ENCODE data around the gene PPP2R2D.
"Not testable (repeated sequence)": the region's sequence is repeated elsewhere in the genome, so short reads cannot be mapped to it uniquely, and the experiment has no call there.

PPP2R2D gene

GRCh38 chr10:131983780-131984179, 83.0 kb downstream of the PPP2R2D start:
- ChIA-PET POLR2A (no interaction called here), CTCF (interaction anchor here (0.7 to 0.9 kb wide), 2 partner anchors 84 to 161 kb away, joined by 3 read pairs; no protein-coding TSS in a partner anchor)
- no peak for DNase-seq (ENCODE audit: extremely low spot score)
- TF ChIP-seq LEF1 (IDR thresholded peaks at IDR 0.05; ENCODE audit: borderline replicate concordance): no peak
- no peak for TF ChIP-seq NFRKB (IDR thresholded peaks at IDR 0.05)
- no peak for TF ChIP-seq FOXA1 (IDR thresholded peaks at IDR 0.05)
- TF ChIP-seq SP1 (IDR thresholded peaks at IDR 0.05): no peak
- no peak for TF ChIP-seq CTBP1 (IDR thresholded peaks at IDR 0.05; ENCODE audit: borderline replicate concordance)
- no peak for TF ChIP-seq FOXM1 (IDR thresholded peaks at IDR 0.05; ENCODE audit: borderline replicate concordance)
- no peak for TF ChIP-seq SUZ12 (IDR thresholded peaks at IDR 0.05)
- no peak for TF ChIP-seq ARNT (IDR thresholded peaks at IDR 0.05)
- TF ChIP-seq TARDBP (IDR thresholded peaks at IDR 0.05): no peak

DNA sequence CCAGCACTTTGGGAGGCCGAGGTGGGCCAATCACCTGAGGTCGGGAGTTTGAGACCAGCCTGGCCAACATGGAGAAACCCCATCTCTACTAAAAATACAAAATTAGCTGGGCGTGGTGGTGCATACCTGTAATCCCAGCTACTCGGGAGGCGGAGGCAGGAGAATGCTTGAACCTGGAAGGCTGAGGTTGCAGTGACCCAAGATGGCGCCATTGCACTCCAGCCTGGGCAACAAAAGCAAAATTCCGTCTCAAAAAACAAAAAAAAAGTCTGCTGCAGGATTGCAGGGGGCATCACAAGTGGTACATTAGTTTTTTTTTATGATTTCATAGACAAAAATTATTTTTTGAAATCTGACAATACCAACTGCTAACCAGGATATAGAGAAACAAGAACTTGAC, 86.0 kb downstream of the PPP2R2D start:
- CTCF ChIA-PET, POLR2A ChIA-PET: not testable (repeated sequence)

GRCh38 chr10:131987301-131987700, 86.5 kb downstream of the PPP2R2D start:
- DNase-seq (ENCODE audit: extremely low spot score); CTCF ChIA-PET; POLR2A ChIA-PET: not testable (repeated sequence)

More for the DNA sequence above, 86.0 kb downstream of the PPP2R2D start:
- DNase-seq (ENCODE audit: extremely low spot score): not testable (repeated sequence)

DNA sequence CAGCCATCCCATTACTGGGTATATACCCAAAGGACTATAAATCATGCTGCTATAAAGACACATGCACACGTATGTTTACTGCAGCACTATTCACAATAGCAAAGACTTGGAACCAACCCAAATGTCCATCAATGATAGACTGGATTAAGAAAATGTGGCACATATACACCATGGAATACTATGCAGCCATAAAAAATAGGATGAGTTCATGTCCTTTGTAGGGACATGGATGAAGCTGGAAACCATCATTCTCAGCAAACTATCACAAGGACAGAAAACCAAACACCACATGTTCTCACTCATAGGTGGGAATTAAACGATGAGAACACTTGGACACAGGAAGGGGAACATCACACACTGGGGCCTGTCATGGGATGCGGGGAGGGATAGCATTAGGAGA, 87.0 kb downstream of the PPP2R2D start:
- CTCF ChIA-PET; POLR2A ChIA-PET; DNase-seq (ENCODE audit: extremely low spot score): not testable (repeated sequence)
- TF ChIP-seq L3MBTL2 (conservative IDR thresholded peaks at IDR 0.05): peak; percentile 21

- TF ChIP-seq HDGF (IDR thresholded peaks at IDR 0.05; ENCODE audit: borderline replicate concordance) (no peak), CTBP1 (IDR thresholded peaks at IDR 0.05; ENCODE audit: borderline replicate concordance) (no peak), ARNT (IDR thresholded peaks at IDR 0.05) (no peak), BHLHE40 (IDR thresholded peaks at IDR 0.05; ENCODE audit: borderline replicate concordance) (no peak), LEF1 (IDR thresholded peaks at IDR 0.05; ENCODE audit: borderline replicate concordance) (no peak), SUZ12 (IDR thresholded peaks at IDR 0.05) (no peak), FOXK2 (IDR thresholded peaks at IDR 0.05) (no peak), TARDBP (IDR thresholded peaks at IDR 0.05) (no peak)
- no peak for DNase-seq (ENCODE audit: extremely low spot score)
- ChIA-PET POLR2A (no interaction called here), CTCF (no interaction called here)
Measured at GRCh38 chr10:131991726-131992125, 90.9 kb downstream of the PPP2R2D start.

DNA sequence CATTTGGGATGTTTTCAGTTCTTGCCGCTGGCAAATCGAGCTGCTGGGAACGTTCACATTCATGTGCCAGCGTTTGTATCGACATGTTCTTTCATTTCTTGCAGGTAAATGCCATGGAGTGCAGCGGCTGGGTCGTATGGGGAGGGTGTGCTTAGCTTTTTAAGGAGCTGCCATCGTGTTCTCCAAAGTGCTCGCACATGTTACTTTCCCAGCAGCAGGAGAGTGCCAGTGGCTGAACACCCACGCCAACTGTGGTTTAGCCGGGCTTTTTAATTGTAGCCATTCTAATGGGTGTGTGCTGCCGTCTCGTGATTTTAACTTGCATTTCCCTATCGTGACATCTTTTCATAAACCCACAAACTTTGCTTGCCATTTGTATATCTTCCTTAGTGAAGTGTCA, 92.5 kb downstream of the PPP2R2D start:
- ChIA-PET CTCF (interaction anchor here (0.9 kb wide), 1 partner anchor 60 kb away, joined by 3 read pairs; no protein-coding TSS in a partner anchor), POLR2A (no interaction called here)
- no peak for DNase-seq (ENCODE audit: extremely low spot score)
- TF ChIP-seq FOXK2 (IDR thresholded peaks at IDR 0.05) (no peak), SUZ12 (IDR thresholded peaks at IDR 0.05) (no peak), CTBP1 (IDR thresholded peaks at IDR 0.05; ENCODE audit: borderline replicate concordance) (no peak)
- TF ChIP-seq, protein P1, sequence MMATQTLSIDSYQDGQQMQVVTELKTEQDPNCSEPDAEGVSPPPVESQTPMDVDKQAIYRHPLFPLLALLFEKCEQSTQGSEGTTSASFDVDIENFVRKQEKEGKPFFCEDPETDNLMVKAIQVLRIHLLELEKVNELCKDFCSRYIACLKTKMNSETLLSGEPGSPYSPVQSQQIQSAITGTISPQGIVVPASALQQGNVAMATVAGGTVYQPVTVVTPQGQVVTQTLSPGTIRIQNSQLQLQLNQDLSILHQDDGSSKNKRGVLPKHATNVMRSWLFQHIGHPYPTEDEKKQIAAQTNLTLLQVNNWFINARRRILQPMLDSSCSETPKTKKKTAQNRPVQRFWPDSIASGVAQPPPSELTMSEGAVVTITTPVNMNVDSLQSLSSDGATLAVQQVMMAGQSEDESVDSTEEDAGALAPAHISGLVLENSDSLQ (IDR thresholded peaks at IDR 0.05): no peak

DNA sequence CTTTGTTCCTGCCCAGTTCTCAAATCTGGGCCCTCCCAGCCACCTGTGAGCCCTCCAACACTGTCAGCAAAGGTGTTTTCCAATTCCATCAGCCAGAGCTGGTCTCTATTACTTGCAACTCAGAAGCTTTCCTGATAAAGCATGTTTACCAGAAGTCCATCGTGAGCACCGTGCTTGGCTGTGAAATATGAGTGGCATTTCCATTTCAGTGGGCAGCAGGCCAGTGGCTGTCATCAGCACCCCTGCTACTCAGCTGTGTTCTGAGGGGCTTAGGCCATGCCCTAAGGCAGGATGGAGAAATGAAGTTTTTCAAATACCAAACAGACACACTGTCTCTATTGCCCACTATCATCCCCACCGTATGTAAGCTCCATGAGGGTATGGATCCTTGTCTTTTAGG, 93.6 kb downstream of the PPP2R2D start:
- no peak for TF ChIP-seq BHLHE40 (IDR thresholded peaks at IDR 0.05; ENCODE audit: borderline replicate concordance)
- DNase-seq (ENCODE audit: extremely low spot score): no peak
- POLR2A ChIA-PET: no interaction called here
- CTCF ChIA-PET: interaction anchor here (0.7 to 1.3 kb wide), 2 partner anchors 28 to 133 kb away, joined by 3 read pairs; no protein-coding TSS in a partner anchor

- DNase-seq (ENCODE audit: extremely low spot score): no peak
- TF ChIP-seq FOXK2 (IDR thresholded peaks at IDR 0.05) (no peak), L3MBTL2 (conservative IDR thresholded peaks at IDR 0.05) (no peak), SUZ12 (IDR thresholded peaks at IDR 0.05) (no peak), BHLHE40 (IDR thresholded peaks at IDR 0.05; ENCODE audit: borderline replicate concordance) (no peak), TARDBP (IDR thresholded peaks at IDR 0.05) (no peak), ELF4 (IDR thresholded peaks at IDR 0.05) (no peak), FOXA1 (IDR thresholded peaks at IDR 0.05) (no peak), NFRKB (IDR thresholded peaks at IDR 0.05) (no peak), LEF1 (IDR thresholded peaks at IDR 0.05; ENCODE audit: borderline replicate concordance) (no peak), SP1 (IDR thresholded peaks at IDR 0.05) (no peak), FOXM1 (IDR thresholded peaks at IDR 0.05; ENCODE audit: borderline replicate concordance) (no peak), ZNF384 (IDR thresholded peaks at IDR 0.05) (no peak), CTBP1 (IDR thresholded peaks at IDR 0.05; ENCODE audit: borderline replicate concordance) (no peak), HDGF (IDR thresholded peaks at IDR 0.05; ENCODE audit: borderline replicate concordance) (no peak), ARNT (IDR thresholded peaks at IDR 0.05) (no peak)
- TF ChIP-seq, protein P1 (IDR thresholded peaks at IDR 0.05): no peak
- CTCF ChIA-PET: interaction anchor here (0.8 to 3.0 kb wide), 3 partner anchors 12 to 138 kb away, joined by 3 to 13 read pairs (median 4); no protein-coding TSS in a partner anchor
- POLR2A ChIA-PET: no interaction called here
Measured at GRCh38 chr10:131996466-131997365, 95.9 kb downstream of the PPP2R2D start.
